GM23338 (cell line): ENCODE data around the gene C16orf87.

ENCODE experiments used
- CREB1 ChIP-seq: fragments of 250-450 bp; sonication (Bioruptor Pico); IDR thresholded peaks from 2 replicates; pipeline ENCODE4 v1.5.0; 2020; ENCODE audit warnings: low read depth, mild to moderate bottlenecking, moderate library complexity
- CTCF ChIP-seq, 2 experiments: fragments of 200-600 bp in 1 of 2; sonication (generic) in 1 of 2; conservative IDR thresholded peaks; 2 replicates each; pipeline versions ENCODE4 v1.5.1 to v1.6.1; 2016 to 2017; ENCODE audit warnings: antibody characterized with exemption in 2 of 2, low read depth in 2 of 2, mild to moderate bottlenecking in 2 of 2, moderate library complexity in 1 of 2
- EZH2 ChIP-seq: fragments of 200-600 bp; sonication (generic); IDR thresholded peaks from one replicate; pipeline ENCODE4 v1.8.0; 2017; ENCODE audit warnings: antibody characterized with exemption, mild to moderate bottlenecking, low read depth; ENCODE audit not compliant: unreplicated experiment
- POLR2AphosphoS5 ChIP-seq: IDR thresholded peaks from 2 replicates; pipeline ENCODE4 v1.6.1; 2016; ENCODE audit warnings: antibody characterized with exemption, low read depth

GRCh38 chr16:46828292-46828691, 2.7 kb downstream of the C16orf87 start:
- TF ChIP-seq CTCF (conservative IDR thresholded peaks at IDR 0.05; ENCODE audit: low read depth in 2 of 2) (no peak), CREB1 (no peak), EZH2 (no peak), POLR2AphosphoS5 (no peak)
